Measurements from ENCODE around the gene LINC00237.

The LINC00237 gene

GRCh38 chr20:21064924-21065323 lies 41.2 kb downstream of the LINC00237 start:
- Histone ChIP-seq H3K36me3 (no peaks in the 10 kb centered on the region), H3K27me3 (ENCODE audit: insufficient read depth, low read depth, severe bottlenecking) (peaks cover 43% of the 10 kb centered on the region), H3K9me3 (ENCODE audit: severe bottlenecking) (no peaks in the 10 kb centered on the region), H3K27ac (no peak overlapping the region), H3K4me3 (ENCODE audit: low read depth, low read length) (no peak overlapping the region)
- no peak for DNase-seq
- TF ChIP-seq, protein P1, sequence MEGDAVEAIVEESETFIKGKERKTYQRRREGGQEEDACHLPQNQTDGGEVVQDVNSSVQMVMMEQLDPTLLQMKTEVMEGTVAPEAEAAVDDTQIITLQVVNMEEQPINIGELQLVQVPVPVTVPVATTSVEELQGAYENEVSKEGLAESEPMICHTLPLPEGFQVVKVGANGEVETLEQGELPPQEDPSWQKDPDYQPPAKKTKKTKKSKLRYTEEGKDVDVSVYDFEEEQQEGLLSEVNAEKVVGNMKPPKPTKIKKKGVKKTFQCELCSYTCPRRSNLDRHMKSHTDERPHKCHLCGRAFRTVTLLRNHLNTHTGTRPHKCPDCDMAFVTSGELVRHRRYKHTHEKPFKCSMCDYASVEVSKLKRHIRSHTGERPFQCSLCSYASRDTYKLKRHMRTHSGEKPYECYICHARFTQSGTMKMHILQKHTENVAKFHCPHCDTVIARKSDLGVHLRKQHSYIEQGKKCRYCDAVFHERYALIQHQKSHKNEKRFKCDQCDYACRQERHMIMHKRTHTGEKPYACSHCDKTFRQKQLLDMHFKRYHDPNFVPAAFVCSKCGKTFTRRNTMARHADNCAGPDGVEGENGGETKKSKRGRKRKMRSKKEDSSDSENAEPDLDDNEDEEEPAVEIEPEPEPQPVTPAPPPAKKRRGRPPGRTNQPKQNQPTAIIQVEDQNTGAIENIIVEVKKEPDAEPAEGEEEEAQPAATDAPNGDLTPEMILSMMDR (IDR thresholded peaks at IDR 0.05; ENCODE audit: low read depth, low read length), result no peak

DNA sequence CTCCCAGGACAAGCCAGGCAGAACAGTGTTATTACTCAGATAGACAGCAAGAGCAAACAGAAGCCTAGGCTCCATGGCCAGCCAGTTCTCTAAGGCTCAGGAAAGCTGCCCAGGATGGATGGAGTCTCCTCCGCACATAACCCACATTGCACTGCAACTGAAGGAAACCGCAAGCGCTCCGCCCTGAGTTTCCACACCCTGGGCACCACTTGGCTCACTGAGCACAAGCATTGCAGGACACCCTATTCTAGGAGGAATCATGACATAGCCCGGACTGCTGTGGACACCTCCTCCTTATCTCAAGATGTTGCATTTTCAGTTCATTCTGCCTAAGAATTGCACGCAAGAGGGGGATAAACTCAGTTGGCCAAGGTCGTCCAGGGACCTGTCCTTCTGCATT lies 42.9 kb downstream of the LINC00237 start:
- no peaks in the 10 kb centered on the region for H3K36me3 ChIP-seq
- H3K27ac ChIP-seq, result no peak overlapping the region
- no peaks in the 10 kb centered on the region for H3K9me3 ChIP-seq (ENCODE audit: severe bottlenecking)
- TF ChIP-seq, protein P1 (IDR thresholded peaks at IDR 0.05; ENCODE audit: low read depth, low read length), result no peak
- H3K27me3 ChIP-seq (ENCODE audit: insufficient read depth, low read depth, severe bottlenecking), result peaks cover 45% of the 10 kb centered on the region
- DNase-seq, result no peak
- no peak overlapping the region for H3K4me3 ChIP-seq (ENCODE audit: low read depth, low read length)

GRCh38 chr20:21053002-21053762 lies 53.0 kb downstream of the LINC00237 start:
- Histone ChIP-seq H3K27ac (no peak overlapping the region), H3K9me3 (ENCODE audit: severe bottlenecking) (no peaks in the 10 kb centered on the region), H3K4me3 (ENCODE audit: low read depth, low read length) (no peak overlapping the region), H3K36me3 (no peaks in the 10 kb centered on the region), H3K27me3 (ENCODE audit: insufficient read depth, low read depth, severe bottlenecking) (peaks cover 90% of the 10 kb centered on the region)
- DNase-seq, result no peak
- TF ChIP-seq, protein P1 (IDR thresholded peaks at IDR 0.05; ENCODE audit: low read depth, low read length), result no peak

DNA sequence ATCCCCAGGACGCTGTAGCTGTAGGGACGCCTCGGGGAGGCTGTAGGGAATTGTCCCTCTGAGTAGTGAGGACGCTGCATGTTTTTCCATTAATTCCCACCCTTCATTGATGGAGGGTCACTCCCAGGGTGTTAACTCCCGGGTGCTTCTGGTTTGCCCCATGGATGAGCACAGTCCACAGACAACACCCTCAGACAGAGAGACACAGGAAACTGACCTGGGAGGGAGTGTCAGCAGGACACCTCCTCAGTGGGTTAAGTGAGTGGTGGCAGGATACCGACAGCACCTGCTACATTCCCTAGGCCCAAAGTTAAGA lies 53.5 kb downstream of the LINC00237 start:
- TF ChIP-seq, protein P1 (IDR thresholded peaks at IDR 0.05; ENCODE audit: low read depth, low read length), result no peak
- Histone ChIP-seq H3K27me3 (ENCODE audit: insufficient read depth, low read depth, severe bottlenecking) (peaks cover 90% of the 10 kb centered on the region), H3K9me3 (ENCODE audit: severe bottlenecking) (no peaks in the 10 kb centered on the region), H3K4me3 (ENCODE audit: low read depth, low read length) (no peak overlapping the region), H3K36me3 (no peaks in the 10 kb centered on the region), H3K27ac (no peak overlapping the region)
- no peak for DNase-seq

- no peaks in the 10 kb centered on the region for H3K9me3 ChIP-seq (ENCODE audit: severe bottlenecking)
- no peak overlapping the region for H3K27ac ChIP-seq
- TF ChIP-seq, protein P1 (IDR thresholded peaks at IDR 0.05; ENCODE audit: low read depth, low read length), result no peak
- no peak for DNase-seq
- H3K27me3 ChIP-seq (ENCODE audit: insufficient read depth, low read depth, severe bottlenecking), result peaks cover 91% of the 10 kb centered on the region
- H3K36me3 ChIP-seq, result no peaks in the 10 kb centered on the region
- no peak overlapping the region for H3K4me3 ChIP-seq (ENCODE audit: low read depth, low read length)
Observed at GRCh38 chr20:21052241-21052640, 53.9 kb downstream of the LINC00237 start.

DNA sequence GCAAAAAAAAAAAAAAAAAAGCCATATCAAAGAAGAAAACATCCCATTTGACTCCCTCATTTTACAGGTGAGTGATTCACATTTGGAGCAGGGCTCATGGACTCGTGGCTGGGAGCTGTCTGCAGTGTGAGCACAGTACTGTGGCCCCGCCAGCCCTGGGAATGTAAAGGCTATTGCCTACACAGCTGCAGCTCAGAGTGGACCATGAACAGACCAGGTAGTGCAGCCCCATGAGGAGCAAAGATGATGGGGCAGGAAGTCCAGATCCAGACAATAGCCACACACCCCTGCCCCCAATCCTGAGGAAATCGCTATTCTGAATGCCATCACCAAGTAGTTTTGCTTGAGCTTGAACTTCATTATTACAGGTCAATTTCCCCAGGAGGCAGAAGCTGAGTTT lies 55.4 kb downstream of the LINC00237 start:
- H3K36me3 ChIP-seq, result no peaks in the 10 kb centered on the region
- DNase-seq, result no peak
- H3K27ac ChIP-seq, result no peak overlapping the region
- H3K9me3 ChIP-seq (ENCODE audit: severe bottlenecking), result no peaks in the 10 kb centered on the region
- no peak overlapping the region for H3K4me3 ChIP-seq (ENCODE audit: low read depth, low read length)
- TF ChIP-seq, protein P1 (IDR thresholded peaks at IDR 0.05; ENCODE audit: low read depth, low read length), result no peak
- H3K27me3 ChIP-seq (ENCODE audit: insufficient read depth, low read depth, severe bottlenecking), result peaks cover 91% of the 10 kb centered on the region
